ENCODE measurements around the gene CELF5.
"Not testable (repeated sequence)": the region's sequence is repeated elsewhere in the genome, so short reads cannot be mapped to it uniquely, and the experiment has no call there.

Gene CELF5

DNA sequence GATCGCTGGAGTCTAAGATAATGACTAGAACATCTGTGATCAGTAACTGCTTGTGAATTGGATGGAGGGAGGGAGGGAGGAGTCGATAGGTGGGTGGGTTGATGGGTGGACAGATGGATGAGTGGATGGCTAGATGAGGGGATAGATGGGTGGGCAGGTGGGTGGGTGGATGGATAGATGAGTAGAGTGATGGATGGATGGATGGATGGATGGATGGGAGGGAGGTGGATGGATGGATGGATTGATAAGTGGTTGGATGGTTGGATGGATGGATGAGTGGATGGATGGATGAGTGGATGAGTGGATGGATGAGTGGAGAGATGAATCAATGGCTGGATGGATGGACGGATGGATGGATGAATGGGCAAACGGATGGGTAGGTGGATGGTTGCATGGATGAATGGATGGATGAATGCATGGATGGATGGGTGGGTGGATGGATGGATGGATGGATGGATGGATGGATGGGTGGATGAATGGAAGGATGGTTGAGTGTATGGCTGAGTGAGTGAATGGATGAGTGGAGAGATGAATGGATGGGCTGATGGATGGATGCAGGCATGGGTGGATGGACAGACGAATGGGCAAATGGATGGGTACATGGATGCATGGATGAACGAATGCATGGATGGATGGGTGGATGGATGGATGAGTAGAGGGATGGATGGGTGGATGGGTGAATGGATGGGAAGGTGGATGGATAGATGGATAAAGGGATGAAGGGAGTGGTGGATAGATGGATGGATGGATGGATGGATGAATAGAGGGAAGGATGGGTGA, 97.9 kb downstream of the CELF5 start:
- no peak for DNase-seq (ENCODE audit: low spot score)

DNA sequence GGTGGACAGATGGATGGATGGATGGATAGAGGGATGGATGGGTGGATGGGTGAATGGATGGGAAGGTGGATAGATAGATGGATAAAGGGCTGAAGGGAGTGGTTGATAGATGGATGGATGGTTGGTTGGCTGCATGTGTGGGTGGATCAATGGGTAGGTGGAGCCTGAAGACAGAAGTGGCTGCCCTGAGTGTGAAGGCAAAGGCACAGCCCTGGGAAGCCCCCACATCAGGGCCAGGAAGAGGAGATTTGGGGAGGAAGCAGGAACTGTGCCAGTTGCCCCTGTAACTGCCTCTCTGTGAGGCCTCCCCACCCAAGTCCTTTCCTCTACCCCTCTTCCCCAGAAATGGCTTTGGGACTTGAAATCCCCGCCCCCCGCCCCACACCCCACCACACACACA, 98.6 kb downstream of the CELF5 start:
- no peak for DNase-seq (ENCODE audit: low spot score)

DNA sequence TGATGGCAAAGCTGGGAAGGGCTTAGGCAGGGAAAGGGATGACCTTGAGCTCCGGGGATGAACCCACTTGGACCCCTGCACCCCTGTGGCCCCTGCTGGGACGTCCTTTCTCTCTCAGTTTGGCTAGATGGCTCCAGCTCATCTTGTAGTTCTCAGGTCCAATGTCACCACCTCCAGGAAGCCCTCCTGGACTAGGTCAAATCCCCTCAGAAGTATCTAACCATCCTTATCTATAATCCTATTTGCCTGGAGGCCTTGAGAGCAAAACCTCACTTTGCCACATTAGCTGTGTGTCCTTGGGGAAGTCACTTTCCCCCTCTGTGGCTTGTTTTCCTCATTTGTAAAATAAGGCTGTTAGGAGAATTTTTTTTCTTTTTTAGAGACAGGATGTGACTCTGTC, 99.2 kb downstream of the CELF5 start:
- DNase-seq (ENCODE audit: low spot score), result no peak

DNA sequence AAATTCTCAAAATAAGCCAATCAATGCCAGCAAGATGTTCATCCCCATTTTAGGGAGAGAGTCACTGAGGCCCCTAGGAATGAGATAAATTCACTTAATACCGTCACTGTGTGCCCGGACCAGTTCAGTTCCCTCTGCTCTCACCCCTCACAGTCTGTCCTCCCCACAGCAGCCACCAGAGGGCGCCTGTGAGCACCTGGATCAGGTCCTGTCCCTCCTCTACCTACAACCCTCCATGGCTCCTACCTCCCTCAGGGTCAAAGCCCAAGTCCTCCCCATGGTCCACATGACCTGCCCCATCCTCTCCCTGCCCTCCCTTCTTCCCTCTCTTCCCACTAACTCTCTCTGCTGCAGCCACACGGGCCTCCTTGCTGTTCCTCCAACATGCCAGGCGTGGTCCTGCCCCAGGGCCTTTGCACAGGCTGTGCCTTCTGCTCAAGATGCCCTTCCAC, 100.0 kb downstream of the CELF5 start:
- peak; percentile 47 for DNase-seq (ENCODE audit: low spot score)

DNA sequence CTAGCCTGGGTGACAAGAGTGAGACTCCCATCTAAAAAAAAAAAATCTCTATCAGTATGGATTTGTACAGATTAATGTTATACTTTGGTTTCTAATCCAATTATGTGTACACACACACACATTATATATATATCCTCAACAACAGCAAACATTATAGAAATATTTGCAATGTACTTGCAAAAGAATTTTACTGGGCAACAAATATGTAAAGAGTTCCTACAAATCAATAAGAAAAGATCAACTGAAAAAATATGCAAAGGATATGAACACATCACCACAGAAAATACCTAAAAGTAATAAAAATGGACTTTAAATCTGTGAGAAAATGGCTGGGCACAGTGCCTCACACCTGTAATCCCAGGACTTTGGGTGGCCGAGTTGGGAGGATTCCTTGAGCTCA, 101.0 kb downstream of the CELF5 start:
- no peak for DNase-seq (ENCODE audit: low spot score)

DNA sequence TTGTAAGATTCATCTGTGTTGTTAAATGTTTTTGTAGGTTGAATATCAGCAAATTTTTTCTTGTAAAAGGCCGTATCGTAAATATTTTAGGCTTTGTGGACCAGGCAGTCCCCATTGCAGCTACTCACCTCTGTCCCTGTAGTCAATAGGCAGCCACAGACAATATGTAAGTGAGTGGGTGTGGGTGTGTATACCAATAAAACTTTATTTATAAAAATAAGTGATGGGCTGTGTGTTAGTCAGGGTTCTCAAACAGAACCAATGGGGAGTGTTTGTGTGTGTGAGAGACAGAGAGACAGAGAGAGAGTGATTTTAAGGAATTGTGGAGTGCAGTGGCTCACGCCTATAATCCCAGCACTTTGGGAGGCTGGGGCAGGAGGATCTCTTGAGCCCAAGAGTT, 104.3 kb downstream of the CELF5 start:
- no peak for DNase-seq (ENCODE audit: low spot score)

DNA sequence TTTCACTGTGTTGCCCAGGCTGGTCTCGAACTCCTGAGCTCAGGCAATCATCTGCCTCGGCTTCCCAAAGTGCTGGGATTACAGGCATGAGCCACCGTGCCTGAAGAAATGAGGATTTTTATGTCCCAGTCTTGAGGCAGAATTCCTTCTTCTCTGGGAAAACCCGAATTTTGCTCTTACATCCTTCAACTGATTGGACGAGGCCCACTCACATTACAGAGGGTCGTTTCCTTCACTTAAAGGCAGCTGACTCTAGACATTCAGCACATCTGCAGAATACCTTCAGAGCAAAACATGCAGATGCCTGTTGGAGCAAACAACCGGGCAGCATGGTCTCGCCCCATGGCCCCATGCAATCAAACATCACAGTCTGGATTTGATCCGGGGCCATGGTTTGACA, 105.6 kb downstream of the CELF5 start:
- no peak for DNase-seq (ENCODE audit: low spot score)

DNA sequence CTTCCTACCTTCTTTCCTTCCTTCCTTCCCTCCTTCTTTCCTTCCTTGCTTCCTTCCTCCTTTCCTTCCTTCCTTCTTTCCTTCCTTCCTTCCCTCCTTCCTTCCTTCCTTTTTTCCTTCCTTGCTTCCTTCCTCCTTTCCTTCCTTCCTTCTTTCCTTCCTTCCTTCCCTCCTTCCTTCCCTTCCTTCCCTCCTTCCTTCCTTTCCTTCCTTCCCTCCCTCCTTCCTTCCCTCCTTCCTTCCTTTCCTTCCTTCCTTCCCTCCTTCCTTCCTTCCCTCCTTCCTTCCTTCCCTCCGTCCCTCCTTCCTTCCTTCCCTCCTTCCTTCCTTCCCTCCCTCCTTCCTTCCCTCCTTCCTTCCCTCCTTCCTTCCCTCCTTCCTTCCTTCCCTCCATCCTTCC, 107.8 kb downstream of the CELF5 start:
- not testable (repeated sequence) for DNase-seq (ENCODE audit: low spot score)

DNA sequence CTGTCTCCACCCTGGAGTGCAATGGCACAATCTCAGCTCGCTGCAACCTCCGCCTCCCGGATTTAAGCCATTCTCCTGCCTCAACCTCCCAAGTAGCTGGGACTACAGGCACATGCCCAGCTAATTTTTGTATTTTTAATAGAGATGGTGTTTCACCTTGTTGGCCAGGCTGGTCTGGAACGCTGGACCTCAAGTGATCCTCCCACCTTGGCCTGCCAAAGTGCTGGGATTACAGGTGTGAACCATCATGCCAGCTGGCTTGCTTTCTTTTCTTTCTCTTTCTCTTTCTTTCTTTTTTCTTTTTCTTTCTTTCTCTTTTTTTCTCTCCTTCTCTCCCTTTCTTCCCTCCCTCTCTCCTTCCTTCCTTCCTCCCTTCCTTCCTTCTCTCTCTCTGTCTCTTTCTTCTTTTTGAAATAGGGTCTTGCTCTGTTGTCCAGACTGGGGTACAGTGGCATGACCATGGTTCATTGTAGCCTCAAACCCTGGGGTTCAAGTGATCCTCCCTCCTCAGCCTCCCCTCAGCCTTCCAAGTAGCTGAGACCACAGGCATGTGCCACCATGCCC, 108.6 kb downstream of the CELF5 start:
- no peak for DNase-seq (ENCODE audit: low spot score)

DNA sequence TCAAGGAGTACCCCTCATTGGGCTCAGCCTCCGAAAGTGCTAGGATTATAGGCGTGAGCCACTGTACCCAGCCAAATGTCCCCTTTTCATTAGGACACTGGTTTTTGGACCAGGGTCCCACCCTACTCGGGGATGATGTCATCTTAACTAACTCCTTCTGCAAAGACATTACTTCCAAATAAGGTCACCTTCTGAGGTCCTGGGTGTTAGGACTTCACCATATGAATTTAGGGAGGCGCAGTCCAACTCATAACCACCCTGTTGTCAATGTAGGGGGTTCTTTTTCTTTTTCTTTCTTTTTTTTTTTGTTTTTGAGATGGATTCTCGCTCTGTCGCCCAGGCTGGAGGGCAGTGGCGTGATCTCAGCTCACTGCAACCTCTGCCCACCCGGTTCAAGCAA, 109.2 kb downstream of the CELF5 start:
- no peak for DNase-seq (ENCODE audit: low spot score)

DNA sequence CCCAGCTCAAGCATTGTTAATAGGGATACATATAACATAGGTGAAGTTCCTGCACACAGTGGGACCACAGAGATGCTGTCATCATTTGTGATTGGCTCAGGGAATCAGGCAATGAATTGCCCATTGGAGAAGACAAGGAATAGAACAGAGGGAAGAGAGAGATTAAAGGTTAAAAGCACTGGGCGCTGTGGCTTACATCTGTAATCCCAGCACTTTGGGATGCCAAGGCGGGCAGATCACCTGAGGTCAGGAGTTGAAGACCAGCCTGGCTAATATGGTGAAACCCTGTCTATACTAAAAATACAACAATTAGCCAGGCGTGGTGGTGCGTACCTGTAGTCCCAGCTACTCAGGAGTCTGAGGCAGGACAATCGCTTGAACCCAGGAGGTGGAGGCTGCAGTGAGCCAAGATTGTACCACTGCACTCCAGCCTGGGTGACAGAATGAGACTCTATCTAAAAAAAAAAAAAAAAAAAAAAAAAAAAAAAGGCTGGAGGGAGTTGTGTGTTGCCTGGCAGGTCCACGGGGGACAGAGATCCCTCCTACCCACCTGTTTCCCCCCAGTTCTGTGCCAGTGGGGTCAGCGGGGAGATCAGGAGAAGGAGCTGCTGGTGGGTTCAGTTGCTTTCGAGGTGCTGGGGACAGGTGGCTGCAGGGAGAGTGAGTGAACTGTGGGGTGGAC, 110.4 kb downstream of the CELF5 start:
- DNase-seq (ENCODE audit: low spot score), result not testable (repeated sequence)

DNA sequence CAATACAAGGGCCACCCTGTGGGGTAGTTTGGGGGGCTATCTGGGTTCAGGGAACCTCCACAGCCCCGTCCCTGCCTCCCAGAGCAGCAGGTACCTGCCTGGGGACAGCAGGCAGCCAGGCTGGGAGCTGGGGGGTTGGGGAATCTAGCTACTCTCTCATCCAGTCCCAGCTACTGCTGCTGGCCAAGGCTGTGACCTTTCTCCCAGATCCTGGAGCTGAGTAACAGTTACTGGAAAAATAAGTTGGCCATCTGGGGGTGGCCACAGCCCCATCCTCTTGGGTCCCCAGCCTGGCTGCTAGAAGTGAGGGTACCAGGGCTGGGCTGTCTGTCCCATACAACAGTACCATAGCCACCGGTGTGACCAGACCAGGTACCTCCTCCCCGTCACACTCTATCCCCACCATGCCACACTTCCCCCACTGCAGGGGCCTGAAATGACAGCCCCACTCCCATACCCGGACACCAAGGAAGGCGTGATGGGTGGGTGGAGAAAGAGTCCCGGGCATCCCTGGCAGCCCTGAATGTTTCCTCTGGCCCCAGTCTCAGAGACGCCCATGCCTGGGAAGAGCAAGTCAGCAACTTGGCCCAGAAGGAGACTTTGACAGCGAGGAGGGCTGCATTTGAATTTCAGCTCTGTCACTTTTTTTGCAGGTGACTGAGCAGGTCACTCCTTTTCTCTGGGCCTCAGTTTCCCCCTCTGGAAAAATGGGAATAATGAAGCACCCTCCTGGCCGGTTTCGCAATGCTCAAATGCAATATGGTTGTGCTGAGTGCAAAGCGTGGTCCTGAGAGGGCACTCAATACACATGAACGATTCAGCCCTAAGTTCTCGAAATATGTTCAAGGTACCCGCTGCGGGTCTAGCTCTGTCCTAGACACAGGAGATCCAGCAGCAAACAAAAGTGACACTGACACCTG, 111.2 kb downstream of the CELF5 start:
- DNase-seq (ENCODE audit: low spot score), result peak; percentile 63

DNA sequence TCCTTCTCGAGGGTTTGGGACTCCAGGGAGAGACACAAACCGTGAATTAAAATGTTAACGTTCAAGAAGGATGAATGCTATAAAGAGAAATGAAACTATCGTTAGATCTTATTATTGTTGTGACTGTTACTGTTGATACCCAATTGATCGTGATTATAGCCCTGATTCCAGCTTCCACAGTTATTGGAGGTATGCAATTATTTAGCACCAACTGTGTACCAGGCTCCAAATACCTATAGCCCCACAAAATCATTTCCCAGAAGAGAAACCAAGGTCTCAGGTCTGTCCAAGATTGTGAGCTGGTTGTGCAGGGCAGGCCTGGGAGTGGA, 111.9 kb downstream of the CELF5 start:
- no peak for DNase-seq (ENCODE audit: low spot score)

DNA sequence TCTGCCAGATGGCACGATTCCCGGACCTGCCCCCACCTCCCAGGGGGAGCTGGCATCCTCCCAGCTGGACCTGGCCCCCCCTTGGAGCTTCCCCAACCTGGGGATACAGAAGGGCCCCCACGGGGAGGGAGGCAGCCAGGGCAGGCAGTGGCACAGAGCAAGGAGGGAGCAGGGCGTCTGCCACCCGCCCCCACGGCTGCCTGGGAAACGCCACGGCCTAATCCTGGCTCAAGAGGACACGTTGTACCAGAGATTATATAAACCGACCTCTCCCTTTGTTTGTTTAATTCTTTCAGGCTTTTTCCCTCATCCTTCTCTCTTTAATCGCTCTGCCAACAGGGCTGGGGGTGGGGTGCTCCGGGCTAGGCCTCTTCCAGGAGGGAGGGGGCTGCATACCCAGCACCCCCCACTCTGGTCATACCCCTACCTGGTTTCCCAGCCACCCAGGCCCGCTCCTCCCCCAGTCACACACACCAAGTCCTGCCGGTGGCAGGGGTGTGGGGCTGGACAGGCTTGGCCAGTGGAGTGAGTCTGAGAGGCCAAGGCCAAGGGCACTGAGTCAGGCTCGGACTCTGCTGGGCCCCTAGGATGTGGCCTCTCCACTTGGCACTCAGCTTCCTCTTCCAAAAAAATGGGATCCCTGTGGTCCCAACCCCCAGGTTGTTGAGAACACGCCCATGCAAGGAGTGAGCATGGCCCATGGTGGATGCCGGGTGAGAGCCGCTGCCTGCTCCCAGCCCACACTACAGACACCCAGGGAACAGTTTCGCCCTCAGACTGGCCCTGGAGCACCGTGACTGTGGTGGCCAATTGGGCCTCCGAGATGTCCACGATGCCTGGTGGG, 112.4 kb downstream of the CELF5 start:
- peak; percentile 65 for DNase-seq (ENCODE audit: low spot score)

DNA sequence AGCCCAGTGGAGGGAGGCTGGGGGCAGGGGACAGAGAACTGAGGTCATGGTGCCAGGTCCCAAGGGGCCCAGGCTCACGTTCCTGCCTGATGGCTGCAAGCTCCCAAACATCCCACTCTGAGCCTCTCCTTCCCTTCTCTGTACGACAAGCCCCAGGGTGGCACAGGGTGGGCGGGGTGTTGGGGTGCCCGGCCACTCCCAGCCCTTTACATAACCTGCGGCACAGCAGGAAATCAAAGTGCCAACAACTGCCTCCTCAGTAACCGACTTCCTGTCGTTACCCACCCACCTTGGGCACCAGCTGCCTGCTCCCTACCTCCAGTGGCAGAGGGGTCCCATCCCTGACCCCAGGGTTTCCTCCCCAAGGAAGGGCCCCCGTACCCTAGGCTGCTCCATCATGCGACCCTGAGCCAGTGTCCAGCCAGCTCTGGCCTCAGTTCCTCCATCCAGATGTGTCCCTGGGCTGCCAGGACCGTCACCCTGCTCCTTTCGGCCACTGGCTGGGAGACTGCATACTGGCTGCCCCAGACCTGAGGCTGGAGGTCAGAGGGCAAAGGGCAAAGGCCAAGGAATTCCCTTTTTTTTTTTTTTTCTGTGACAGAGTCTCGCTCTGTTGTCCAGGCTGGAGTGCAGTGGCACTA, 114.2 kb downstream of the CELF5 start:
- DNase-seq (ENCODE audit: low spot score), result peak; percentile 32

DNA sequence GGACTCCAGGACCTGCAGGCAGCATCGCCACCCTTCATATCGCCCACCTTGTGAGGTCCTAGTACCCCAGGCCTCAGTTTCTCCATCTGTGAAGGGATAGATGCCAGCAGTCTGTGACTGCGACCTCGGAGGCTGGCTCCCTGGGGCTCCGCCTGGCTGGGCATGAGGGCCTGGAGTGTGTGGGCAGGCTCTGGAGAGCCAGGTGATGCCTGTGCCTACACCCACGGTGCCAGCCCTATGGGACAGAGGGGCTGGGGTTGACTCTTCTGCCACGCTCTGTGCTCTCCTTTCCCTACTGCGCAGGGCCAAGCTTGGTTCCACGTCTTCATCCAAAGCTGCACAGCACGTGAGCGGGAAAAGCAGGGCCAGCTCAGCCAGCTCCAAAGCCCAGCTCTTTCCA, 115.9 kb downstream of the CELF5 start:
- DNase-seq (ENCODE audit: low spot score), result no peak

DNA sequence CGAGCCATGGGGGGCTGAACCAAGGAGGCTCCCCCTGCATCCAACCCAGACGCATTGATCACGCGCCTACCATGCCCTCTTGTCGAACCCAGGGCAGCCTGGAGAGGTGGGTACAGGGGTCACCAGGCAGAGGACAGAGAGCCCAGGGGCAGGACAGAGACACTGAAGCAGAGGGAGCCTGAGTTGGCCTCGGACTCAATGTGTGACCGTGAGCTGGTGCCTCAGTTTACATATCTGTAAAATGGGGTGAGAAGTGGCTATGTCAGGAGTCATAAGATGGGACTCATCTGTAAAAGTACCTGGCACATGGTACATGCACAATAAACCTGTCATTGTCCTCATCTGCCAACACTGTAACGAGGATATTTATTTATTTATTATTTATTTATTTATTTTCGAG, 117.8 kb downstream of the CELF5 start:
- DNase-seq (ENCODE audit: low spot score), result no peak

DNA sequence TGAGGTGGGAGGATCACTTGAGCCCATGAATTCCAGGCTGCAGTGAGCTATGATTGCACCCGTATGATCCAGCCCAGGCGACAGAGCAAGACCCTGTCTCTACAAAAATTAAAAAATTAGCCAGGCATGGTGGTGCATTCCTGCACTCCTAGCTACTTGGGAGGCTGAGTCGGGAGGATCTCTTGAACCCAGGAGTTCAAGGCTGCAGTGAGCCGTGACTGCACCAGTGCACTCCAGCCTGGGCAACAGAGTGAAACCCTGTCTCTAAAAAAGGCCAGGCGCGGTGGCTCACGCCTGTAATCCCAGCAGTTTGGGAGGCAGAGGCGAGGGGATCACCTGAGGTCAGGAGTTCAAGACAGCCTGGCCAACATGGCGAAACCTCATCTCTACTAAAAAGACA, 118.5 kb downstream of the CELF5 start:
- not testable (repeated sequence) for DNase-seq (ENCODE audit: low spot score)

DNA sequence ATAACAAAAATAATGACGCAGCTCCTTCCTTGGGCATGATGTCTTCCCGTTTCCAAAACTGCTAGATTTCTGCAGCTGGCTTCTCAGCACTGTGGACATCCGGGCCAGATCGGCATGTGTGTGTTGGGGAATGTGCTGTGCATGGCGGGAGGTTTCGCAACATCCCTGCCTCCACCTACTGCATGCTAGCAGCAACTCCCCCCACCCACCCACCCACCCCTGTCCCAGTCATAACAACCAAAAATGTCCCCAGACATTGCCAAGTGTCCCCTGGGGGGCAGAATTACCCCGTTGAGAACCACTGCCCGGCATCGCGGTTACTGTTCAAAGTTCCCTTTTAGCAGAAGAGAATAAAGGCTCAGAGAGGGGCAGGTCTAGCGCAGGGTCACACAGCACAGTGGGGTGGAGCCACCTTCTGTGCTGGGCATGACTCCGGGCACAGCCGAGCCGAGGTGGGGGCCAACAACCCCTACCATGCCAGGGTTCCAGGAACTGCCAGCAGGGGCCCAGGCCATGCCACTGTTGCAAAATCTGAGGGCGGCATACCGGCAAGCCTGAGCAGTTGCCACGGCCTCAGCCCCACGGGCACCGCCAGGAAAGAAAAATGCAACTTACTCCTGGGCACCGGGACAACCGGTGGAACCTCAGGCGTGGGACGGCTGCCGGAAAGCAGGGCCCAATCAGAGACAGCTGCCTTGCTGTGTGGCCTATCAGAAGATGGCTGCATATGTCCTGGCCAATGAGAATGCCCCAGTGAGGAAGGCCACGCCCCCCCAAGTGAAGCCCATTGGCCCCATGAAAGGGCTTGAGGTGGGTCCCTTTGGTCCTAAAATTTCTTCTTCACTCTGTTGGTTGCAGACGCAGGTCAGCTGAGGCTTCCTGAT, 119.4 kb downstream of the CELF5 start:
- DNase-seq (ENCODE audit: low spot score), result peak; percentile 91

Data from hepatic stellate cell (primary cell).